ENCODE data around the gene NLRP8.
"Not testable (repeated sequence)": the region's sequence is repeated elsewhere in the genome, so short reads cannot be mapped to it uniquely, and the experiment has no call there.

The NLRP8 gene

GRCh38 chr19:55947532-55947931, at the start of gene NLRP8:
NLRP8 (plus strand) TSS chr19:55947832.
- no peak for DNase-seq

DNA sequence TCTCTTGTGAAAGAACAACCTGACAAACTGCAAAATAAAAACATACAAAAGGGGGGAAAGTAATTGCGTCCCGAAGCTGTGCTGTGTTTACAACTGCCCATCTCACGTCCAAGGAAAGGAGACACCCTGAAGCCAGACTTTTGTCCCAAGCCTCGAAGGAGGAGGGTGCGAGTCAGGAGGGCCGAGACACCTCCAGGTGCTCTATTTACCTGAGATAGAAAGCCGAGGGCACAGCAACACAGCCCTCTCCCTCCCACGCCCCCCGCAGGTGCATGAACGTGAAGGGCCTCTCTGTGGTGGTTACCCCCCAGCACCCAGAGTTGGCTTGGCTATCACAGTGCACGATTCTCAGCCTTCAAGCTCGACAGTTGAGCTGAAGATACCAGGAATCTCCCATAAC, 48.7 kb upstream of the NLRP8 start:
- DNase-seq: no peak

DNA sequence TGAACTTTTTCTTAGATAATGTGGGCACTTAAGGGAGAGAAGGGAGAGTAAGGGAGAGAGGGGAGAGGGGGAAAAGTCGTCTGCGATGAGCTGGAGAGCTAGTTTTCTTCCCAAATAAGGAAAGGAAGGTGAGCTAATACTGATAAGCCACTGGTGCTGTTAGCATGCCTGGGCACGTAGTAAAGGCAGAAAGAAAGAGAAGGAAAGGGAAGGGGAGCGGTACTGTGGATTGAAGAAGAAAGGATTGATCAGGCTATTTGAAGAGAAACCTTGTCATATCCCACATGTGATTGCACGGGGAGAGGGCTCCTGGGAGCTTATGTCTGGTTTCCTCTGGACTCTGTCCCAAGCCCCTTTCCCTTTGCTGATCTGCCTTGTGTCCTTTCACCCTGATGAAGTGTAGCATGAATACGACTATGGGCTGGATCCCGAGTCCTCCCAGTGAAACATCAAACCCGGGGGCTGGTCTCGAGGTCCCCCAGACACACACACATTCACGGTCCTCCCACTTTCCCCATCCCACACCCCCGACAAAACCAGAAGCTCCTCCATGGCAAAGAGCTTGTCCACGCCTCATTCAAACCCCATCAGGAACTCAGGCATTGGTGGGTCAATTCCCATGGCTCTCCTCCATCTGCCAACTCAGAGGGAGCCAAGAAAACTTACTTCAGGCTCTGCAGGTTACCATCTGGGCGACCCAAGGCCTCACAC, 46.1 kb upstream of the NLRP8 start:
- DNase-seq: no peak

DNA sequence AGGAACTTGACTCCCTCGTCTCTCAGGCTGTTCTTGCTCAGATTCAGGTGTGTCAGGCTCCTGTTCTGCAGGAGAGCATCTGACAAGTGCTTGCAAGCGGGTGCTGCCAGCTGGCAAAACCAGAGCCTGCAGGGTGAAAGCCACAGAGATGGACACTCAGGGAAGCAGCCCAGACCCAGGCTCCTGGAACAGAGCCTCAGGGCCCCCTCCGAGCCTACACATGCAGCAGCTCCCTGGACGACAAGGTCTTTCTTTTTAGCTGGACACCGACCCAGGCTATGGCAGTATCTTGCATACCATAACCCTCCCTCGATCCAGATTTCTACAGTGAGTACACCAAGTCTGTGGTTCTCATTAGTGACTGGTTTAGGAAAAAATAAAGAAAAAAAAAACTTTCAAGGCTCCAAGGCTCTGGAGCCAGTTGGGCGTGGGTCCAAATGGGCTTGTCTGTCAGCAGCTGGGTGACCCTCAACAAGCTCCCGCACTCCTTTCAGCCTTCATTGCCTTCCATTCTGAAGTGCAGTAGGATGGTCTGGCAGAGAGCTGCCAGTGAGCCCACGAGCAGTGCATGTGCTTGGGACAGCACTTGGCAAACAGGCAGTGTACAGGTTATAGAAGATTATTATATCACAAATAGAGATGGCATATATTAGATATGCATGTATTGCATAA, 45.4 kb upstream of the NLRP8 start:
- no peak for DNase-seq

GRCh38 chr19:55907286-55907685, 40.3 kb upstream of the NLRP8 start:
- no peak for DNase-seq

GRCh38 chr19:55907746-55908145, 39.9 kb upstream of the NLRP8 start:
- no peak for DNase-seq

GRCh38 chr19:55909801-55910200, 37.8 kb upstream of the NLRP8 start:
- no peak for DNase-seq

- DNase-seq: no peak
Observed at GRCh38 chr19:55912916-55913315, 34.7 kb upstream of the NLRP8 start.

- DNase-seq: no peak
Observed at GRCh38 chr19:55913643-55914268, 33.9 kb upstream of the NLRP8 start.

DNA sequence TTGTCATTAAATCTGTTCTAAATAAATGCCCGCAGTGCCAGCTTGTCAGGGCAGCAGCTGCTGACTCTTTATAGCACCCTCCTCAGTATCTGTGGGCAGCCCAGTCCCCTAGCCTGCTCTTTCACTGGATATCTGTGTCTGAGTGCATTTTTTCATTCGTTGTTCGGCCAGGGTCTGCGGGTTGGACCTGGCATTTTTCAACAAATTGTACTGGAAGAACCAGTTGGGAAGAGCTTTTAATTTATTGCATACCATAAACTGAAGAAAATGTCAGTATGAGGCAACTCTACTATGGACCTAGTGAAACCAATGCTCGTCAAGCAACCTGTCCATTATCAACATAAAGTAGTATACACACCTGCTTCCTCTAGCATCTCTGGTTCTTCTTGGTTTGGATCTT, 24.1 kb upstream of the NLRP8 start:
- DNase-seq: no peak

DNA sequence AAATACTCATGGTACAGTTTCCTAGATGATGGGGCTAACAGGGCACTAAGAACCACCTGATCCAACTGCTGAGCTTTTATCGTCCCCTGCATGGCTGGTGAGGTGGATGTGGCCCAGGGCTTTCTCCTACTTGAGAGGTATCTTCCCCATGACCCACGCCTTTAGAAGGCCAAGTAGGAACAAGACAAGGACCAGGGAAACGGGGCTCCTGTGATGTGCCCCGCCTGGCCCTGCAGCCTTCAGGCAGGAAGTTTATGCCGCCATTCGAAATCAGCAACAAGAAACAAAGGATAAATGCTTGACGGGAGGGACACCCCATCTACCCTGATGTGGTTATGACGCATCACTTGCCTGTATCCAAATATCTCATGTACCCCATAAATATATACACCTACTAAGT, 19.6 kb upstream of the NLRP8 start:
- DNase-seq: no peak

DNA sequence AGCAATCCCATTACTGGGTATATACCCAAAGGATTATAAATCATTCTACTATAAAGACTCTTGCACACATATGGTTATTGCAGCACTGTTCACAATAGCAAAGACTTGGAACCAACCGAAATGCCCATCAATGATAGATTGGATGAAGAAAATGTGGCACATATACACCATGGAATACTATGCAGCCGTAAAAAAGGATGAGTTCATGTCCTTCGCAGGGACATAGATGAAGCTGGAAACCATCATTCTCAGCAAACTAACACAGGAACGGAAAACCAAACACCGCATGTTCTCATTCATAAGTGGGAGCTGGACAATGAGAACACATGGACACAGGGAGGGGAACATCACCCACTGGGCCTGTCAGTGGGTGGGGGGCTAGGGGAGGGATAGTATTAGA, 18.4 kb upstream of the NLRP8 start:
- not testable (repeated sequence) for DNase-seq

DNA sequence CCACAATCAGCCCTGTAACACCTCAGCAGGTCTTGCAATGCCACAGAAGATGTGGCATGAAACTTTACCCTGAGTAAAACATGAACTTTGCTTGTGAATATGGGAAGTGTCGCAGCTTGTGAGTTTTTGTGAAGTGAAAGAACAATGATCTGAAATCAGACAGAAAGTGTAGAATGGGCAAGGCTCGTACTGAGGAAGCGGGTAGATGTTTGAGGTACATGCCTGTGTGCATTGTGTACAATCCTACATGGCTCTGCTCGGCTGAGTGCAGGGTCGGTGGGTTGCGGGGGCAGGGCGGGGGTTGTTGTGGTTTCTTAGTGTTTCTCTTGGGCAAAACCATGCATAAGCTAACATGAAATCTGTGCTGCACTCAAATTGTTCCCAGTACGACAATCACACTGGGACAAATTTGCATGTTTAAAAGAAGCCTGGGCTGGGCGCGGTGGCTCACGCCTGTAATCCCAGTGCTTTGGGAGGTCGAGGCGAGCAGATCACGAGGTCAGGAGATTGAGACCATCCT, 16.6 kb upstream of the NLRP8 start:
- DNase-seq: no peak

GRCh38 chr19:55931936-55932386, 15.7 kb upstream of the NLRP8 start, which contains the start of gene NLRP13:
NLRP13 (minus strand) TSS chr19:55932336; CDS start chr19:55932311, 25 bp downstream.
- no peak for DNase-seq

DNA sequence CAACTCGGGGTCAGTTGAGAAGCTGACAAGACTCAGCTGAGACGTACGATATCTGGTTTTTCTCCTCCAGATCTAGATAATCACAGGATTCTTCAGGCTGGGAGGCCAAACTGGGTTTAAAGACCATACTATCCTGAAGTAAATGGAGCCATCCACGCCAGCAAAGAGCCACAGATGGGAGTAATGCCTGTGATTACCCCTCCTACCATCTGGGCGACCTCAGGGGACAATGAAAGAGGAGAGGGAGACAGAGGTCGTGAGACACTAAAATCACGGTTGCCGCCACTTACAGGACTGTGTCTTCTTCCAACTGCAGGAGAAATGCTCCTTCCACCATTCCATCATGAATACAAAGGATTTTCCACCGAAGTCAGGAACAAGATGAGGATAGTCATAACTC, 12.4 kb upstream of the NLRP8 start:
- DNase-seq: no peak

DNA sequence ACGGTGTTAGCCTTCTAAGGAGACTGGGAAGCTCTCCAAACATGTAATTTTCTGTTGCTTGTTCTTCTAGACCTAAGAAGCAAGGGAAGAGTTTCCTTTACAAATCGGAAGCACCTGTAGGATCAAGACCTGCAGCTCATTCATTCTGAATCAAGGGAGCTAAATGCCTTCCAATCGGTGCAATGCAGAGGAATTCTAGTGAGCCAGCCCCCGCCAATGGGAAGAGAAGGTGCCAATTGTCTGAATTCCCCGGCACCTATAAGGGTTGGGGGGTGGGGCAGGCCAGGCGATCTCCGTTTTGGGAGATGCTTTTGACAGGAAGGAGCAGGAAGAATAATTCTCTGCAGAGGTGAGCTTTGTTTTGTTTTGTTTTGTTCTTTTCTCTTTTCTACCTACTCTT, 8.4 kb upstream of the NLRP8 start:
- DNase-seq: no peak

DNA sequence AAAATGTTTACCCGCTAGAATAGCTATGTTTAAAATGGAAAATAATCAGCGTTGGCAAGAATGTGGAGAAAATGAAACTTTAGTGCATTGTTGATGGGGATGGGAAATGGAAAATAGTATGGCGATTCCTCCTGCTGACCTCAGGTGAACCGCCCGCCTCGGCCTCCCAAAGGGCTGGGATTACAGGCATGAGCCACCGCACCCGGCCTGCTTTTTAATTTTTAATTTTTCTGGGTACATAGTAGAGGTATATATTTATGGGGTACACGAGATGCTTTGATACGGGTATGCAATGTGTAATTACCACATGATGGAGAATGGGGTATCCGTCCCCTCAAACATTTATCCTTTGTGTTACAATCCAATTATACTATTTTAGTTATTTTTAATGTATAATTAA, 7.3 kb upstream of the NLRP8 start:
- DNase-seq: no peak

GRCh38 chr19:55950566-55950965, 2.9 kb downstream of the NLRP8 start:
- not testable (repeated sequence) for DNase-seq

- no peak for DNase-seq
Observed at GRCh38 chr19:55956431-55956830, 8.8 kb downstream of the NLRP8 start.

GRCh38 chr19:55958356-55958755, 10.7 kb downstream of the NLRP8 start:
- no peak for DNase-seq

DNA sequence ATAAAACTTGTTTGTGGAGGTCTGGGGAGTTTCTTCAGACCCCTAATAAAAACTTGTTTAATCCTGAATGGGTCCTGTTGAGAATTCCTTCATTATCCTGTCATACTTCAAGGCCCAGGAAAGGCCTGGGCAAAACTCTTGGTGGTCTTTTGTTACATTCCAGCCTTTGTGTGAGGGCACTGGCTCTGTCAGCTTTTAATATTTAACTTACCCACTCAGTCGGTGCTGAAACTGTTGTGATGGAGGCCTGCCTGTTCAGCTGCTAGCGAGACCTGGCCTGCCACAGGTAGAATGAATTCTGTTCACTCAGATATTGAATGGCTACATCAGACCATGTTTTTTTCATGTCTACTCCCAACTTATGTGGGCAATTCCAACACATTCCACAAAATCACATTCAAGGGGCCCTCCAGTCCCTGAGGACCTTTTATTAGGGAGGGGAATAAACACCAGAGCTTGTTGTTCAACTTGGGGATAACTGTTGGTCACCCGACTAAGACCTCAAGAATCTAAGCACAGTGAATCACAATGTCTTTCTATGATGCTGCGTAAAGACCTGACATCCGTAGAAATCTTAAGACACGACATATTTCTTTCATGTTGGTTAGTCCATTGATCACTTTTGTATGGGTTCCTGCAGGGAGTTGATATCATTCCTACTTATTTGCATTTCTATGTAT, 12.5 kb downstream of the NLRP8 start:
- no peak for DNase-seq

DNA sequence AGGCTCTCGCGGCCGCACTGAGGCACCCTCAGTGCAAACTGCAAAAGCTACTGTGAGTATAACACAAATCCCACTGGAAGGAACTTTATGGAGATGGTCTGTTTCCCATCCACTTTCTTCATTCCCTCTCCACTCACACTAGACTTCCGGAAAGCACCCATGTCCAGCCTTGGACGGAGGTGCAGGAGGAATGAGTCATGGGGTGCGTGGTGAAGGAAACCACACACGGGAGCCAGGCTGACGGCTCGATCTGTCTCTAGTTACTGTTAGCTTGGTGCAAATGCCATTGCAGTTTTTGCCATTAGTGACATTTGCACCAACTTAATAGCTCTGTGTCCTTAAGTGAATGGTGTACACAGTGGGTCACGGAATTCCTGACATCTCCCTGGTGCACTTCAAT, 14.6 kb downstream of the NLRP8 start:
- DNase-seq: no peak

- DNase-seq: no peak
Observed at GRCh38 chr19:55973982-55974381, 26.4 kb downstream of the NLRP8 start.

Measured in DMS153 (cell line).